ENCODE data around the gene HOXA4. TPM values are rescaled to one million over a fixed set of nuclear protein-coding genes. Genes with fewer than 3 reads are reported as not detected.

HOXA4 gene
- total and polyA plus RNA-seq, 2 of the 4 experiments (the other 2 are of a cell fraction): 0.36 to 8.0 TPM

DNA sequence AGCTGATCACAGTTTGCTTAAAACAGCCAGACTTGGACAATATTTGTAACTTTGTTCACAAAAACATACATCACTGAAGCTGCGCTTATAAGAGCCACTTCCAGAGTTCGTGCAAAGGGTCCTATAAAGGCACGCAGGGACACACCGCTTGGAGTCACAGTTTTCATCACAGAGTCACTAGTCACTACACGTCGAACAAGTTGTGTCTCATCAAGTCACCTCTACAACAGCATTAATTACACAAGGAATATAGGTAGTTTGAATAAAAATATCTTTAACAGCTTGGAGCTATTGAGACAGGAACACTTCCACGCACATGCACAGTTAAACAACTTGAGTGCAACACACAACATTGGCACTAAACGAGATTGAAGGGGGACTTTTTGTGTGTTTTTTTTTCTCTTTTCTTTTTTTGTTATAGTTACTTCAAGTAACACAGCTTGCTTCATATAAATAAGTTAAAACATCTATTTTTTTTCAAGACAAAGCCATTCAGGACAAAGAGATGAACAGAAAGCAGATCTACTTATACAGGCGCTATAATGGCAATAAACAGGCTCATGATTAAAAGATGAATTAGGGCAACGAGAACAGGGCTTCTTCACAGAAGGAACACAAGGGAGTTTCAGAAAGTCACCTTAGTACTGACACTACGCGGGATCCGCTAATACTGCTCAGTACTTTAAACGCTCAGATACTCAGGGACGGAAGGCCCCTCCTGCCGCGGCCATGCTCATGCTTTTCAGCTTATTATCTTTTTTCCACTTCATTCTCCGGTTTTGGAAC is 10.8 kb upstream of the HOXA4 start:
- H4K20me1 ChIP-seq (ENCODE audit: insufficient read depth, low read length): no peaks in the 10 kb centered on the region
- peaks cover 9% of the 10 kb centered on the region for H3K36me3 ChIP-seq (ENCODE audit: control insufficient read depth, insufficient read depth, low read length)
- peak overlapping the region; percentile 92 for H3K56ac ChIP-seq (ENCODE audit: extremely low read depth, insufficient read depth, low read length)
- peak overlapping the region; percentile 90 for H3K18ac ChIP-seq (ENCODE audit: low read depth, low read length)
- H2AFZ ChIP-seq (replicated peaks; ENCODE audit: low read length, poor library complexity): peak overlapping the region; percentile 90
- peak overlapping the region; percentile 87 for H4K8ac ChIP-seq (ENCODE audit: low read depth in 2 of 2, low read length in 2 of 2)
- ChIA-PET POLR2A (ENCODE audit: unreplicated experiment) (interaction anchor here (0.6 to 0.9 kb wide), 5 partner anchors 10 to 356 kb away, joined by 3 to 11 read pairs (median 5); no protein-coding TSS in a partner anchor), CTCF (interaction anchor here (0.6 to 2.0 kb wide), 11 partner anchors 9 to 772 kb away, joined by 3 to 9 read pairs (median 4); partner anchors contain the start of gene HOXA4)
- intact Hi-C loops (cut with micrococcal nuclease) (loop anchor here (5.0 kb wide), 1 partner anchor 1249 kb away; no protein-coding TSS in a partner anchor), dilution Hi-C loops (cut with HindIII; ENCODE audit: low sequenced_read_pairs, unreplicated experiment) (no loop called here), in situ Hi-C loops (cut with MboI; ENCODE audit: low sequenced_read_pairs) (loop anchor here (5.0 to 10.0 kb wide), 3 partner anchors 39 to 947 kb away; partner anchors contain the start of gene HOXA2)
- no peaks in the 10 kb centered on the region for H3K9me1 ChIP-seq (ENCODE audit: insufficient read depth, low read length)
- H3K27ac ChIP-seq (ENCODE audit: insufficient read depth, low read length): peak overlapping the region; percentile 93
- peak overlapping the region; percentile 62; the same call in 1 of the 2 replicates for H2AK5ac ChIP-seq (ENCODE audit: low read depth, low read length)
- H2BK20ac ChIP-seq (ENCODE audit: low read depth, low read length): peak overlapping the region; percentile 9; the same call in 1 of the 2 replicates
- peak overlapping the region; percentile 82 for H2AK9ac ChIP-seq (replicated peaks; ENCODE audit: low read depth, low read length, poor library complexity)
- peak overlapping the region; percentile 94 for H3K4me2 ChIP-seq (ENCODE audit: low read depth, low read length)
- peak overlapping the region; percentile 89 for H2BK5ac ChIP-seq (ENCODE audit: low read depth, low read length, poor library complexity, severe bottlenecking)
- peaks cover 13% of the 10 kb centered on the region for H3K4me1 ChIP-seq (ENCODE audit: control insufficient read depth, insufficient read depth, low read length)
- WGBS, 2 experiments (ENCODE audit: extremely low coverage in 2 of 2, insufficient read length in 1 of 2): 0% methylated on average over 3 of the region's 18 CpGs; no CpG with 5 or more reads in 1 of the 2 experiments
- H2BK15ac ChIP-seq (ENCODE audit: low read depth, low read length): peak overlapping the region; percentile 12; the same call in 2 of the 3 replicates
- H3K23ac ChIP-seq (ENCODE audit: low read depth, low read length): peak overlapping the region; percentile 99
- H3K4ac ChIP-seq (ENCODE audit: low read depth, low read length): peak overlapping the region; percentile 80
- H3K9me3 ChIP-seq (ENCODE audit: control insufficient read depth, insufficient read depth, low read length): no peaks in the 10 kb centered on the region
- ATAC-seq (ENCODE audit: low read depth): no peak
- BruUV-seq (replicated peaks): no TSS peak
- H3K79me1 ChIP-seq (ENCODE audit: low read depth in 1 of 2, low read length in 2 of 2): peaks cover 4 to 36% of the 10 kb centered on the region in 2 experiments; a peak in 3 of 4 replicates
- H3K14ac ChIP-seq (replicated peaks; ENCODE audit: low read depth, low read length): peak overlapping the region; percentile 95
- peak overlapping the region; percentile 85 for H4K91ac ChIP-seq (ENCODE audit: insufficient read depth, low read depth, low read length)
- peak overlapping the region; percentile 89 for H3K9ac ChIP-seq (ENCODE audit: low read depth, low read length)
- DNase-seq: no peak
- H3K4me3 ChIP-seq (ENCODE audit: insufficient read depth, low read depth, low read length): peak overlapping the region; percentile 93
- peak overlapping the region; percentile 81 for H2BK120ac ChIP-seq (ENCODE audit: low read depth, low read length)
- H3K27me3 ChIP-seq (ENCODE audit: control insufficient read depth, insufficient read depth, low read length): no peaks in the 10 kb centered on the region
- peak overlapping the region; percentile 94 for H4K5ac ChIP-seq (ENCODE audit: low read depth, low read length)
- TF ChIP-seq NFE2L2 (IDR thresholded peaks at IDR 0.05; ENCODE audit: low read depth, low read length) (no peak), BHLHE40 (IDR thresholded peaks at IDR 0.05; ENCODE audit: low read depth, low read length) (no peak), POLR2A (IDR thresholded peaks at IDR 0.05; ENCODE audit: low read depth, low read length) (no peak; the same call in 1 of the 2 replicates), SMC3 (IDR thresholded peaks at IDR 0.05; ENCODE audit: low read depth, low read length) (no peak), RCOR1 (IDR thresholded peaks at IDR 0.05; ENCODE audit: insufficient replicate concordance, low read length) (no peak), CEBPB (IDR thresholded peaks at IDR 0.05; ENCODE audit: low read depth, low read length) (no peak), MAFK (IDR thresholded peaks at IDR 0.05; ENCODE audit: low read depth, low read length) (no peak), MXI1 (IDR thresholded peaks at IDR 0.05; ENCODE audit: borderline replicate concordance, low read depth, low read length) (no peak), CTCF (conservative IDR thresholded peaks at IDR 0.05; ENCODE audit: low read depth, low read length) (no peak), CHD1 (IDR thresholded peaks at IDR 0.05; ENCODE audit: low read depth, low read length) (no peak), FOS (IDR thresholded peaks at IDR 0.05; ENCODE audit: low read depth, low read length) (no peak)
- TF ChIP-seq, protein P1, sequence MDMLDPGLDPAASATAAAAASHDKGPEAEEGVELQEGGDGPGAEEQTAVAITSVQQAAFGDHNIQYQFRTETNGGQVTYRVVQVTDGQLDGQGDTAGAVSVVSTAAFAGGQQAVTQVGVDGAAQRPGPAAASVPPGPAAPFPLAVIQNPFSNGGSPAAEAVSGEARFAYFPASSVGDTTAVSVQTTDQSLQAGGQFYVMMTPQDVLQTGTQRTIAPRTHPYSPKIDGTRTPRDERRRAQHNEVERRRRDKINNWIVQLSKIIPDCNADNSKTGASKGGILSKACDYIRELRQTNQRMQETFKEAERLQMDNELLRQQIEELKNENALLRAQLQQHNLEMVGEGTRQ (IDR thresholded peaks at IDR 0.05; ENCODE audit: low read depth, low read length): no peak
- TF ChIP-seq, protein P2, sequence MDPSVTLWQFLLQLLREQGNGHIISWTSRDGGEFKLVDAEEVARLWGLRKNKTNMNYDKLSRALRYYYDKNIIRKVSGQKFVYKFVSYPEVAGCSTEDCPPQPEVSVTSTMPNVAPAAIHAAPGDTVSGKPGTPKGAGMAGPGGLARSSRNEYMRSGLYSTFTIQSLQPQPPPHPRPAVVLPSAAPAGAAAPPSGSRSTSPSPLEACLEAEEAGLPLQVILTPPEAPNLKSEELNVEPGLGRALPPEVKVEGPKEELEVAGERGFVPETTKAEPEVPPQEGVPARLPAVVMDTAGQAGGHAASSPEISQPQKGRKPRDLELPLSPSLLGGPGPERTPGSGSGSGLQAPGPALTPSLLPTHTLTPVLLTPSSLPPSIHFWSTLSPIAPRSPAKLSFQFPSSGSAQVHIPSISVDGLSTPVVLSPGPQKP (IDR thresholded peaks at IDR 0.05; ENCODE audit: borderline replicate concordance, low read depth, low read length): no peak

Measured in IMR-90 (cell line).